GM20431 (cell line): ENCODE measurements around the gene LIN52.
"Not testable (repeated sequence)": the region's sequence is repeated elsewhere in the genome, so short reads cannot be mapped to it uniquely, and the experiment has no call there.

Source experiments
- in situ Hi-C: fragments of 300-500 bp; cut with MseI, MboI; formaldehyde crosslinking; loops from one replicate; pipeline ENCODE4 v1.15.0; 2020; ENCODE audit warnings: low sequenced_read_pairs; ENCODE audit not compliant: unreplicated experiment

LIN52 gene

GRCh38 chr14:74089251-74090020 lies 4.7 kb downstream of the LIN52 start:
- in situ Hi-C loops = no loop called here

GRCh38 chr14:74105381-74105780 lies 20.6 kb downstream of the LIN52 start:
- in situ Hi-C loops = loop anchor here (10.0 kb wide), 1 partner anchor 149 kb away; no protein-coding TSS in a partner anchor

- in situ Hi-C loops = loop anchor here (10.0 kb wide), 1 partner anchor 145 kb away; no protein-coding TSS in a partner anchor
These were observed 24.6 kb downstream of the LIN52 start for GRCh38 chr14:74109369-74109768.

GRCh38 chr14:74111395-74112216 lies 26.9 kb downstream of the LIN52 start:
- in situ Hi-C loops = not testable (repeated sequence)

- in situ Hi-C loops = not testable (repeated sequence)
These were observed 40.7 kb downstream of the LIN52 start for GRCh38 chr14:74125487-74125886.

DNA sequence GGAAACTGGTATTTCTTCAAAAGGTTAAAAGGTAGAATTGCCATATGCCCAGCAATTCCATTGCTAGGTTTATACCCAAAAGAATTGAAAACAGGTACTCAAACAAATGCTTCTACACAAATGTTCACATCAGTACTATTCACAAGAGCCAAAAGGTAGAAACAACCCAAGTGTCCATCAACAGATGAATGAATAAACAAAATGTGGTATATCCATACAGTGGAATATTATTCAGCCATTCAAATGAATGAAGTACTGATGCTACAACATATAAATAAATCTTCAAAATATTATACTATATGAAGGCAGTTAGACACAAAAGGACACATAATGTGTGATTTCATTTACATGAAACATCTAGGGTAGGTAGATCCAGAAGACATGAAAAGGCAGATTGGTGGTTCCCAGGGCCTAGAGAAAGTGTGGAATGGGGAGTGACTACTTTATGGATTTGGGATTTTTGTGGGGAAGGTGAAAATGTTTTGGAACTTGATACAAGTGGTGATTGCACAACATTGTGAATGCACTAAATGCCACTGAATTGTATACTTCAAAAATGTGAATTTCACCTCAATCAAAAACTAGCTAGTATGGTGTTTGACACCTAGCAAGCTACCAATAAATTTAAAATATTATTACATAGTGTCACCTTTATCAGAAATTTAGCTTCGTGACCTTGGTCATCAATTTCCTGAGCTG lies 41.7 kb downstream of the LIN52 start:
- in situ Hi-C loops = no loop called here

DNA sequence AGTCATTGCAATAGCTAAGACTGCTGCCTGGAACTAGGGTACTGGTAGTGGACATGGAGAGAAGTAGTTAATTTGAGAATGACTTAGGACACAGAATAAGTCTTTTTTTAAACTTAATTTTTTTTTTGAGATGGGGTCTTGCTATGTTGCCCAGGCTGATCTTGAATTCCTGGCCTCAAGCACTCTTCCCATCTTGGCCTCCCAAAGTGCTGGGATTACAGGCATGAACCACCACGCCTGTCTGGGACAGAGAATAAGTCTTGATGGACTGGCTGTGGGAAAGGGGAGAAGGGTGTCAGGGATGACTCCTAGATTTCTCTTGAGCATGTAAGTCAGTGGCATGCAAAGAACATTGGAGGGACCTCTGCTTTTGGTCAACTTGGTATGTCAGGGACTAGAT lies 42.9 kb downstream of the LIN52 start:
- in situ Hi-C loops = no loop called here

DNA sequence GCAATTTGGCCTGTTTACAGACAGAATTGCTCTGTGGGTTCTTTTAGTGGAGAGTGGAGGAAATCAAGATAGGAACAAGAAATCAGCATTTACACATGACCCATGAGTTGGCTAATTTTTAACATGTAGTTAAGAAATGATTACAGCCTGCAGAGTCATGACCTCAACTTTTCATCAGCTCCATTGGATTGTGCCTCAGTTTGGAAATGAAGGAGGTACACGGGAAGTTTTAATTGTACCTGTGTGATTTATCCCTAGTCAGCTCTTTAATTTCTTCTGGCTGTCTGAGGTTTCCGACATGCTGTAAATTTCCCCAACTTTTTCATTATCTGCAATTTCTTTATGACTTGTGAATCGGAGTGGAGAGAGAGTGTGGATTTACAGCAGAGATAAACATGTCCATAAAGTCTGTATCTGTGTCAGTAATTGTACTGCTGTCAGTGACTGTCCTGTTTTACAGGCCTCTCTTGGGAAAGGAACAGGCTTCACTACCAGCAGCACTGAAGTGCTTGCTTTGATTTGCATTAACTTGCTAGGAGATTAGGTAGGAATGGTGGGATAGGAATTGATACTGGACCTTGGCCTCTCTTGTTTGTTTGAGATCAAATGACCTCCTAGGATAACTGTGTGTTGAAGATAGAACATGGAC lies 49.2 kb downstream of the LIN52 start:
- in situ Hi-C loops = no loop called here

DNA sequence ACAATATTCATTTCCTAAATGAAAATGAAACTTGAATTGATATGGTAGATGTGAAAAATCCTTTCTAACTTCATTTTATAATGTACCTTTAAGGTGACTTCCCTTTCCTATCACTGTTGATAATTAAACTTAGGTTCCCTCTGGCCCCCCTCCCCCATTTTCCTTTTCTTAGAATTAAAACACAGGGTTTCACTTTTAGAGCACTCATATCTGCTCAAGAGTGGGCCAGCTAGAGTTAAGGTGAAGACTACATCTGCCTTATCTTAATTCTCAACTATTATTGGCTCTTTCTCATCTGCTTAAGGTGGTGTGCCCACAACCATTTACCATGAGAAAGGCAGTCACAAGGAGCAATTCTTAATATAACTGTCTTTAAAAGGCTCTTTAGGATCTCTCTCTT lies 49.7 kb downstream of the LIN52 start:
- in situ Hi-C loops = no loop called here

DNA sequence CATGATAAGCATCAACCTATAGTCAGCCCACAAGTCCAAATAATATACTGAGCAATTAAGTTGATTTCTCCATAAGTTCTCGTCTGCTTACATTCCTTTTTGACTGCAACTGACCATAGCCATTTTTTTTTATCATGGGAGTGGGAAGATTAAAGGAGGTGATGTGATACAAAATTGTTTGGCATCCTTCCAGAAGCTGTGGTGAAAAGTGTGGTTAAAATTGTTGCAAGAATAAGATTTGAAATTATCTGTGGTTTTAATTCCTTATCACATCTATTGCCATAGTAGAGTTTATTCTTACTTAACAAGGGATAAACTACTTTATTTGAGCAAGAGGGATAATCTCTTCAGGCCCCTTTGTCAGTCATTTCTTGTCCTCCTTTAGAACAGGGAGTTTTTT lies 50.7 kb downstream of the LIN52 start:
- in situ Hi-C loops = no loop called here

DNA sequence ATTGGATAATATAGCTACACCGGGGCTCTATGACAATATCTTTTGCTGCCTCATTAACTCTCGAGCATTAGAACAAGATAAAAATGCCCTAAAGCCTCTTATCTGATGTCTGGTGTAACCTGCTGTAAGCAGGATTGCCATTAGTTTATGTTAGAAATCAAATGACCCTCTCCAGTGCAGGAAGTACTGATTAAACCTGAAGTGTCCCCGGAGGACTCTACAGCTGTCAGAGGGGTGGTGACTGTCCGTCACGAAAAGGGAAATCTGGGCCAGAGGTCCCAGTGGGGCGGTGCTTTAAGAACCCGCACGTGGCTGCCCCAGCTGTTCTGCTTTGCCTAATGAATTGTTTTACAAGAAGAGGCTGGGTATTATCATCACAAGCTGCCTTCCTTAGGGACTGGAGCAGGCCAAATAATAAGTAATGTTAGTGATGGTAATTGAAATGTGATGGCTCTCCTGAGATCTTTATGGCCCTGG lies 55.7 kb downstream of the LIN52 start:
- in situ Hi-C loops = no loop called here

DNA sequence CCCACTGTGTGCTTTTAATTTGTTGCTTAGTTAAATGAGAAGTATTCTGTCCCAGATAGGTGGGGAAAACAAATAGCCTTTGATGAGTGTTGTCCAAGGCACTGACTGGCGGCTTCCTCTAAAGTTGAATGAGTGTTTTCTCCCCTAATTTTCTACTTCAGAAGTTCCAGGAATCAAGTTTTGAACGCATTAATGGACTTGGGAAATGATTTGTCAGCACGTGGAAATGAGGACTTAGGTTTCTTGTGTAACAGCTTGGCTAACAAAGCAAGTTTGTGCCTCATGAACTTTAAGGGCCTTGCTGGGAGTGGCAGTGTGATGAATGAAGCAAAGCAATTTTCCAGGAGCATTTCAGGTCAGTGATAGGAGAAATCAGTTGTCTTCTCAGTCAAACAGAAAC lies 56.9 kb downstream of the LIN52 start:
- in situ Hi-C loops = no loop called here

DNA sequence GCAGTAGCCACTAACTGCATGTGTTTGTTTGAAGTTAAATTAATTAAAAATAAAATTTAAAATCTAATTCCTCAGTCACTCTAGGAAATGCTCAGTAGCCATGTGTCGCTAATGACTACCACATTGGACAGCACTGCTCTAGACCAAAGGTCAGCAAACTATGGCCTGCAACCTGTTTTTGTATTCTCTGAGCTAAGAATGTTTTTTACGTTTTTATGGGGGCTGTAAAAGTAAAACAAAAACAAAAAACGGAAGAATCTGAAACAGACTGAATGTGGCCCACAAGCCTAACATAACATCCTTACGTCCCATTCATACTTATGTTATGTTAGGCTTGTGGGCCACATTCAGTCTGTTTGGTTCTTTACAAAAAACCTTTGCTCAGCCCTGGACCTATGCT lies 57.8 kb downstream of the LIN52 start:
- in situ Hi-C loops = no loop called here

DNA sequence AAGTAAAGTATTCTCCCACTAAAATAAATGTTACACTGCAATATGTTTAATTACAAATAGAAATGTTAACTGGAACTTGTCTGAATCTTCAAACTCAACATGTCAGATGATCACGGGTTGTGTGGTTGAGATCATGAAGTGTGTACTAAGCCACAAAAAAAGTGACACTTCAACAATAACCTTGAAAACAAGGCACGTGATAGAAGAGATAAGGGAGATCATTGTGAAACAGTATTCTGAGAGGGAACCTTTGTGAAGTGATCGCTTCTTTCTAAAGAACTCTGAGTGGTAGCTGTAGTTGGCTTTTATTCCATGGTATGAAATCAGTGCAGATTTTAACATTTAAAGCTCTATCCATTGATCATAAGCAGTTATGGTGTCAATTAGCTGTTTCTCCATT lies 60.0 kb downstream of the LIN52 start:
- in situ Hi-C loops = no loop called here

DNA sequence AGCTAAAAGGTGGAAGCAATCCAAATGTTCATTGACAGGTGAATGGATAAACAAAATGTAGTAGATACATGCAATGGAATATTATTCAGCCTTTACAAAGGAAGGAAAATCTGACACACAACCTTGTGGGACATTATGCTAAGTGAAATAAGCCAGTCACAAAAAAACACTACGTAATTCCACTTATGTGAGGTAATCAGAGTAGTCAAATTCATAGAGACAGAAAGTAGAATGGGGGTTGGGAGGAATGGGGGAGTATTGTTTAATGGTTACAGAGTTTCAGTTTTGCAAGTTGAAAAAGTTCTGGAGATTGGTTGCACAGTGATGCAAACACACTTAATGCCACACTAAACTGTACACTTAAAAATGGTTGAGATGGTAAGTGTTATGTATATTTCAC lies 62.8 kb downstream of the LIN52 start:
- in situ Hi-C loops = no loop called here

DNA sequence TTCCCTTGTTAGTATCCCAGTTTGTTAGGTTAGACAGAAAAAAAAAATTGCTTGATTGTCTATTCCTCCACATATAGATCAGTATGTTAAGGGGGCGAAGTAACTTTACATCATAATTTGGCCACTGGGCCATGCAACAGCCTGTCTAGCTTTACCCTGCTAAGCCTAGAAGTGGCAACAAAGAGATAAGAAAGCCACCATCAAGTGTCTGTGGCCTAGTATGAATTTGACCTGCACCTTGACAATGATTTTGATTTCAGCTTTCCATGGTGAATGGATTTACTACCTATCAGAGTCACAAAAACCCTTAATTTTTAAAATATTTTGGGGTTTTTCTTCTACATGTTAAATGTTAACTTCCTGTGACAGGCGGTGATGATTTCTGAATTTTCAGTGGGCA lies 63.9 kb downstream of the LIN52 start:
- in situ Hi-C loops = no loop called here

DNA sequence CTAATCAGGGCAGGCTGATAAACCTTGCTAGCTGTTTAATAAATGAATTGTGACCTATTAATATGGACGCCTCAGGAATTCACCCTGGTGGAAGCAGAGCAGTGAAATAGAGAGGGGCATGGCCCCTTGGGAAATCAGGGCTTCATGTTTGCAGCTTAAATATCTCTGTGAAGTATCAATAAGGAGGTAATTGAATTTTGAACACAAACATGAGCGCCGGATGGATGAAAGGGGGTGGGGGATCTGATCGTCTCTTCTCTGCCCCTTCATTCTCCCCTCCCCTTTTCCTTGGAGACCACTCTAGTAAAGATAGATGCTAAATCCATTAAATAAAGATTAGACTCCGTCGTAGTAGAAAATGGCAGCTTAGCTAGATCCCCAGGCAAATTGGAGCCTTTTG lies 70.5 kb downstream of the LIN52 start:
- in situ Hi-C loops = no loop called here

DNA sequence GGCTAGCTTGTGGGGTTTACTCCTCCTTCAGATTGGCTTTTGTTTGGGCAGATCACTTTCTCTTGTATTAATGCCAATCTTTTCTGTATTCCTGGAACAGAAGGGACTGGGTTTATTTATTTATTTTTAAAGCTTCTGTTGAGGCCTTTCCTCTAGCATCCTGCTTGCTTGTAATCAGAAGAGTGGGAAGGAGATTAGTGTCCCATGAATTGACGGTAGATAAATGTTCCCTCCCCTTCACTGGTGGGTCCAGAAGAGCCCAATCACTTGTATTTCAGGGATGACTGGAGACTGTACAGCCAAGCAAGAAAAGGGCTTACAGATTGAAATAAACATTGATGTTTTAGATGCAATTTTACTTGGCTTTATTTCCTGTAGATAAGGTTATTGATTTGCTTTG lies 71.0 kb downstream of the LIN52 start:
- in situ Hi-C loops = no loop called here

DNA sequence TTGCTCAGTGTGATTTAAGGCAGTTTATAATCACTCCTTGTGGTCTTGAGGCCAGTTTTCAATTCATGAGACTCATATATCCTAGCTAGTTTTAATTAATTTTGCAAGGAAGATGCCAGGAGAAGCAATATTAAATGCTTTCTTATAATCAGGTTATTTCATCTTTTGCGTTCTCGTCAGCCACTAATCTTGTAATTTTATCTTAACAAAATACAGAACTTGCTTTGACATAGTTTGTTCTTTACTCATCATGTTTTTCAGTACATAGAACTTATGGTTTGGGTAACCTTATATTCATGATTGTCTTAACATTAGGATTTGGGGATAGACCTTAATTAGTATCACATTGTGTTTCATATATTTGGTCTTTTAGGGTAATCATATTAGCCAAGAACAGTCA lies 76.0 kb downstream of the LIN52 start:
- in situ Hi-C loops = no loop called here

- in situ Hi-C loops = no loop called here
These were observed 76.9 kb downstream of the LIN52 start for GRCh38 chr14:74161526-74162158.
